HG03064 (cell line): ENCODE measurements around the gene STXBP2.

Experiments used
- ATAC-seq: cut with Tn5 transposase; IDR thresholded peaks from one replicate; pipeline ENCODE4 v1.9.1; 2021; ENCODE audit warnings: low read depth; ENCODE audit not compliant: unreplicated experiment

STXBP2 gene

GRCh38 chr19:7648265-7649014 lies 11.5 kb downstream of the STXBP2 start:
- ATAC-seq = no peak

- ATAC-seq = no peak
Observed at GRCh38 chr19:7650148-7650547, 13.2 kb downstream of the STXBP2 start.

- ATAC-seq = no peak
Observed at GRCh38 chr19:7652061-7652641, 15.2 kb downstream of the STXBP2 start.

- ATAC-seq = no peak
Observed at GRCh38 chr19:7654401-7654800, 17.5 kb downstream of the STXBP2 start.

- ATAC-seq = no peak
Observed at GRCh38 chr19:7655581-7655980, 18.7 kb downstream of the STXBP2 start.

GRCh38 chr19:7657131-7657751 lies 20.3 kb downstream of the STXBP2 start:
- ATAC-seq = no peak

GRCh38 chr19:7658219-7658686 lies 21.3 kb downstream of the STXBP2 start:
- ATAC-seq = no peak

- no peak for ATAC-seq
Observed at GRCh38 chr19:7661744-7662538, 25.0 kb downstream of the STXBP2 start.

GRCh38 chr19:7662657-7663056 lies 25.7 kb downstream of the STXBP2 start:
- no peak for ATAC-seq

GRCh38 chr19:7663706-7664105 lies 26.8 kb downstream of the STXBP2 start:
- ATAC-seq = no peak

- no peak for ATAC-seq
Observed at GRCh38 chr19:7665076-7665475, 28.2 kb downstream of the STXBP2 start.

- ATAC-seq = no peak
Observed at GRCh38 chr19:7668842-7669241, 31.9 kb downstream of the STXBP2 start, which contains the start of gene RETN. TSS of gene RETN (plus strand) at chr19:7669049. CDS start at chr19:7669327, 278 bp downstream.

- ATAC-seq = no peak
Observed at GRCh38 chr19:7669641-7670040, 32.7 kb downstream of the STXBP2 start.

GRCh38 chr19:7670150-7670783 lies 33.4 kb downstream of the STXBP2 start:
- no peak for ATAC-seq

GRCh38 chr19:7670790-7671189 lies 33.9 kb downstream of the STXBP2 start:
- no peak for ATAC-seq

GRCh38 chr19:7672522-7672921 lies 35.6 kb downstream of the STXBP2 start:
- no peak for ATAC-seq

- ATAC-seq = no peak
Observed at GRCh38 chr19:7674010-7675005, 37.4 kb downstream of the STXBP2 start.

- ATAC-seq = no peak
Observed at GRCh38 chr19:7676376-7676775, 39.5 kb downstream of the STXBP2 start.

GRCh38 chr19:7676854-7677253 lies 39.9 kb downstream of the STXBP2 start, which contains the start of gene MCEMP1:
TSS of gene MCEMP1 (plus strand) at chr19:7677090. CDS start at chr19:7677121, 31 bp downstream.
- ATAC-seq = no peak
